HepG2 (cell line): Measurements from ENCODE around the gene BEND4. TPM values are rescaled to one million over a fixed set of nuclear protein-coding genes. Genes with fewer than 3 reads are reported as not detected.

Source experiments
- ATAC-seq: fragments of 200-7000 bp; cut with Tn5 transposase; 3 replicates; pipeline ENCODE4 v1.9.1; 2020; ENCODE audit warnings: mild to moderate bottlenecking, moderate library complexity
- BruUV-seq: library from RNA; stranded (reverse); fragments of 400-500 nt; replicated peaks from 2 replicates; lab custom pipeline; 2021; lab: Mats Ljungman, UMichigan
- CTCF ChIA-PET: fragments of 300-600 bp; formaldehyde crosslinking; extraction: SDS; loops from one replicate; lab custom pipeline; 2021; ENCODE audit warnings: low total read pairs, inconsistent platforms, low intra/inter-chr PET ratio; lab: Yijun Ruan, JAX
- POLR2A ChIA-PET: fragments of 350-600 bp; sonication (Branson Sonifier 250); formaldehyde crosslinking; loops from one replicate; lab custom pipeline; 2020; ENCODE audit warnings: antibody characterized with exemption, inconsistent platforms; lab: Yijun Ruan, JAX
- DNase-seq: peaks from one replicate; pipeline ENCODE4 v3.0.0-alpha.2; 2015; ENCODE audit warnings: low spot score
- FAIRE-seq: peaks from 3 replicates; lab custom pipeline; 2011; peaks lifted over from hg19 to GRCh38; lab: Jason Lieb, UNC
- H2AFZ ChIP-seq: one replicate; pipeline ENCODE4 v1.6.1; 2011; ENCODE audit warnings: low read length, inconsistent platforms
- H3K27ac ChIP-seq: fragments of 300-600 bp; 3 replicates; pipeline ENCODE4 v1.8.0; 2011; ENCODE audit warnings: mixed run types, mild to moderate bottlenecking, mixed read lengths, low read length, inconsistent platforms; ENCODE audit not compliant: insufficient read depth; ENCODE audit errors: extremely low read length
- H3K27me3 ChIP-seq, 2 experiments: fragments of 200-600 bp in 1 of 2; 2 replicates in 1 of 2; 3 replicates in 1 of 2; pipeline versions ENCODE4 v1.6.0 to v1.8.0; 2011; ENCODE audit warnings: low read length in 2 of 2, mild to moderate bottlenecking in 2 of 2, moderate library complexity in 2 of 2, inconsistent platforms in 1 of 2; ENCODE audit not compliant: insufficient read depth in 2 of 2, control insufficient read depth in 1 of 2
- H3K36me3 ChIP-seq, 2 experiments: fragments of 200-600 bp in 1 of 2; replicated peaks in 1 of 2; 2 replicates in 1 of 2; 3 replicates in 1 of 2; pipeline versions ENCODE4 v1.5.1 to v1.8.0; 2011; ENCODE audit warnings: low read length in 2 of 2, inconsistent platforms in 1 of 2; ENCODE audit not compliant: insufficient read depth in 2 of 2, control insufficient read depth in 1 of 2
- H3K4me1 ChIP-seq: 2 replicates; pipeline ENCODE4 v1.5.1; 2012; ENCODE audit warnings: low read length, inconsistent platforms; ENCODE audit not compliant: insufficient read depth
- H3K4me2 ChIP-seq: 2 replicates; pipeline ENCODE4 v1.6.0; 2011; ENCODE audit warnings: low read depth, low read length, inconsistent platforms
- H3K4me3 ChIP-seq, 3 experiments: fragments of 200-600 bp in 1 of 3; sonication (generic), shearing (Covaris generic) in 1 of 3; replicated peaks in 1 of 3; 2 replicates each; pipeline ENCODE4 v1.5.1; 2011 to 2016; ENCODE audit warnings: low read length in 3 of 3, inconsistent platforms in 2 of 3, low read depth in 2 of 3, mild to moderate bottlenecking in 2 of 3, control low read depth in 1 of 3, mixed read lengths in 1 of 3; ENCODE audit not compliant: insufficient read depth in 1 of 3
- H3K79me2 ChIP-seq: one replicate; pipeline ENCODE4 v1.6.1; 2011; ENCODE audit warnings: low read length, inconsistent platforms; ENCODE audit not compliant: insufficient read depth
- H3K9ac ChIP-seq: 2 replicates; pipeline ENCODE4 v1.6.0; 2011; ENCODE audit warnings: mild to moderate bottlenecking, low read depth, low read length, inconsistent platforms; ENCODE audit not compliant: insufficient read depth
- H3K9me3 ChIP-seq: 2 replicates; pipeline ENCODE4 v1.5.1; 2012; ENCODE audit warnings: mild to moderate bottlenecking, low read length
- H4K20me1 ChIP-seq: 2 replicates; pipeline ENCODE4 v1.6.0; 2011; ENCODE audit warnings: inconsistent platforms, mild to moderate bottlenecking, low read length, moderate library complexity; ENCODE audit not compliant: insufficient read depth
- CENPT ChIP-seq: sonication (generic); formaldehyde crosslinking; IDR thresholded peaks from 2 replicates; pipeline ENCODE4 v1.8.0; 2022; ENCODE audit warnings: low read depth, mild to moderate bottlenecking, moderate library complexity, missing genetic modification reagents
- FOXM1 ChIP-seq: sonication (generic); formaldehyde crosslinking; IDR thresholded peaks from 2 replicates; pipeline ENCODE4 v1.5.0; 2020; ENCODE audit warnings: missing genetic modification reagents
- HNRNPL ChIP-seq: fragments of 200-400 bp; formaldehyde crosslinking; IDR thresholded peaks from 2 replicates; pipeline ENCODE4 v1.6.1; 2017; ENCODE audit warnings: mild to moderate bottlenecking, low read depth, low read length
- HNRNPUL1 ChIP-seq: fragments of 200-400 bp; formaldehyde crosslinking; IDR thresholded peaks from 2 replicates; pipeline ENCODE4 v1.6.1; 2017; ENCODE audit warnings: low read depth, mild to moderate bottlenecking, low read length, moderate library complexity
- IKZF1 ChIP-seq: fragments of 450-650 bp; IDR thresholded peaks from 2 replicates; pipeline ENCODE4 v1.7.1; 2016
- SAP130 ChIP-seq: IDR thresholded peaks from 2 replicates; pipeline ENCODE4 v1.6.1; 2016; ENCODE audit warnings: low read depth
- SMAD3 ChIP-seq: sonication (generic); formaldehyde crosslinking; IDR thresholded peaks from 2 replicates; pipeline ENCODE4 v1.4.0; 2020; ENCODE audit warnings: missing genetic modification reagents
- ZBTB3 ChIP-seq: sonication (generic); formaldehyde crosslinking; IDR thresholded peaks from 2 replicates; pipeline ENCODE4 v1.4.0; 2020; ENCODE audit warnings: low read depth, mild to moderate bottlenecking, moderate library complexity, missing genetic modification reagents, borderline replicate concordance
- ZC3H13 ChIP-seq: sonication (generic); formaldehyde crosslinking; IDR thresholded peaks from 2 replicates; pipeline ENCODE4 v1.8.1; 2023; ENCODE audit warnings: mild to moderate bottlenecking, missing genetic modification reagents, moderate library complexity
- ZNF354B ChIP-seq: sonication (generic); formaldehyde crosslinking; IDR thresholded peaks from 2 replicates; pipeline ENCODE4 v1.8.0; 2022; ENCODE audit warnings: mild to moderate bottlenecking, missing genetic modification reagents
- ZNF446 ChIP-seq: sonication (generic); formaldehyde crosslinking; IDR thresholded peaks from 2 replicates; pipeline ENCODE4 v1.5.0; 2020; ENCODE audit warnings: mild to moderate bottlenecking, missing genetic modification reagents
- ZNF562 ChIP-seq: sonication (generic); formaldehyde crosslinking; IDR thresholded peaks from 2 replicates; pipeline ENCODE4 v1.8.0; 2022; ENCODE audit warnings: missing genetic modification reagents, borderline replicate concordance
- ZNF619 ChIP-seq: sonication (generic); formaldehyde crosslinking; IDR thresholded peaks from 2 replicates; pipeline ENCODE4 v1.4.0; 2020; ENCODE audit warnings: mild to moderate bottlenecking, missing genetic modification reagents
- ZNF737 ChIP-seq: sonication (generic); formaldehyde crosslinking; IDR thresholded peaks from 2 replicates; pipeline ENCODE4 v1.5.0; 2020; ENCODE audit warnings: missing genetic modification reagents, mild to moderate bottlenecking, borderline replicate concordance
- ZNF83 ChIP-seq: sonication (generic); formaldehyde crosslinking; IDR thresholded peaks from 2 replicates; pipeline ENCODE4 v1.4.0; 2020; ENCODE audit warnings: missing genetic modification reagents, mild to moderate bottlenecking, borderline replicate concordance
- WGBS: methylation state at CpG from one replicate; pipeline ENCODE4 v1.1.6; 2017; ENCODE audit warnings: low lambda C conversion rate; 5-methylcytosine and 5-hydroxymethylcytosine counted together
- in situ Hi-C: cut with HindIII; loops from 2 replicates; pipeline ENCODE4 v1.10.0; 2017; ENCODE audit warnings: low pct_unique_long_range_greater_than_20kb; ENCODE audit not compliant: extremely low pct_ligation_motif_present
- intact Hi-C: fragments of 100-400 bp; cut with micrococcal nuclease; formaldehyde crosslinking; loops from one replicate; pipeline ENCODE4 v1.10.0; 2022; ENCODE audit not compliant: unreplicated experiment
- polyA plus RNA-seq, 8 experiments: library from polyadenylated mRNA; depleted of rRNA in 3 of 8; stranded (reverse) in 7 of 8; unstranded in 1 of 8; fragments of >200 nt; fragmentation: Illumina TruSeq in 4 of 8; extraction: Trizol in 4 of 8; gene quantifications; 2 replicates each; pipeline versions ENCODE4 v1.2.1 to v1.2.3, GENCODE V29; 2011 to 2016; ENCODE audit warnings: low read depth in 4 of 8, missing spikeins in 1 of 8, mixed read lengths in 1 of 8; ENCODE audit not compliant: insufficient read depth in 1 of 8
- total RNA-seq, 5 experiments: library from RNA; depleted of rRNA; stranded (reverse); fragments of >200 nt; fragmentation: Illumina TruSeq; extraction: Trizol; gene quantifications; 2 replicates each; pipeline ENCODE4 v1.2.3, GENCODE V29; 2016; ENCODE audit warnings: low read depth in 1 of 5
- TF ChIP-seq, protein P1 (sequence below): sonication (generic); formaldehyde crosslinking; IDR thresholded peaks from 2 replicates; pipeline ENCODE4 v1.4.0; 2020; ENCODE audit warnings: missing genetic modification reagents

Gene BEND4
- total and polyA plus RNA-seq, 2 of the 13 experiments (the other 11 are each of a cell fraction or from before 2014, with no cell fraction given), result not detected

DNA sequence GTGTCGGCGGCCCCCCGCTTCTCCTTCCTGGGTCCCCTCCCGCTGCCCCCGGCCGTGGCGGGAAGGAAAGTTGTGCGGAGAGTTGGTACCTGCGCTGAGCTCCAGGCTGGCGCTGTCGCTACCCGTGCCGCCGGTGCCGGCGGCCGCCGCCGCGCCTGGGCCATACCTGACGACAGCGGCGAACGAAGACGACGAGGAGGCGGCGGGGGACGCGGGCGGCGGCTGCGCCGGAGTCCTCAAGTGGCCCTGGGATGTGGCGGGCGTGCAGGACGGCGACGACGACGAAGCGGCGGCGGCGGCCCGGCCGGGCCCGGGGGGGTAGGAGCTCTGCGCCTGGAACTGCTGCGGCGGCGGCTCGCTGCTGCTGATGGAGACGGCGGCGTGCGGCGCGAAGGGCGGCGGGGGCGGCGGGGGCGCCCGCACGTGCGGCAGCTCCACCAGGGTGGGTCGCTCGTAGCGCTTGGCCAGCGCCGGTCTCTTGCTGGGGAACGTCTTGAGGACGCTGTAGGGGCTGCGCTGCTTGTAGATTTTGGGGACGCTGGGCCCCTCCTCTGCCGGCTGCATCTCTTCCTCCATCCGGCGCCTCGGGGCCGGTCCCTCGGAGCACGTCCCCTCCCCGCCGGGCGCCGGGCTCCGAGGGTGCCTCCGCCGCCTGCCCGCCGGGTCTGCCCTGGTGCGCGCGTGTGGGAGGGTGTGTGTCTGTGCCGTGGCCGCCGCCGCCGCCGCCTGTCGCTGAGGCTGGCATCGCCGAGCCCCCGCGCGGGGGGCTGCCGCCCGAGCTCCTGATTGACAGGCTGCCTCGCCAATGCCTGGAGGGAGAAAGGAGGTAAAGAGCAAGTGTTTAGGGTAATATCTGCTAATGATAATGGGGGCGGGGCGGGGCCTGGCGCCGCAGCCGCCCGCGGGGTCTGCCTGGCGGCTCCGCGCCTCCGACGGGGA is 618 bp downstream of the BEND4 start:
- ATAC-seq, result no peak
- POLR2A ChIA-PET, result no interaction called here

DNA sequence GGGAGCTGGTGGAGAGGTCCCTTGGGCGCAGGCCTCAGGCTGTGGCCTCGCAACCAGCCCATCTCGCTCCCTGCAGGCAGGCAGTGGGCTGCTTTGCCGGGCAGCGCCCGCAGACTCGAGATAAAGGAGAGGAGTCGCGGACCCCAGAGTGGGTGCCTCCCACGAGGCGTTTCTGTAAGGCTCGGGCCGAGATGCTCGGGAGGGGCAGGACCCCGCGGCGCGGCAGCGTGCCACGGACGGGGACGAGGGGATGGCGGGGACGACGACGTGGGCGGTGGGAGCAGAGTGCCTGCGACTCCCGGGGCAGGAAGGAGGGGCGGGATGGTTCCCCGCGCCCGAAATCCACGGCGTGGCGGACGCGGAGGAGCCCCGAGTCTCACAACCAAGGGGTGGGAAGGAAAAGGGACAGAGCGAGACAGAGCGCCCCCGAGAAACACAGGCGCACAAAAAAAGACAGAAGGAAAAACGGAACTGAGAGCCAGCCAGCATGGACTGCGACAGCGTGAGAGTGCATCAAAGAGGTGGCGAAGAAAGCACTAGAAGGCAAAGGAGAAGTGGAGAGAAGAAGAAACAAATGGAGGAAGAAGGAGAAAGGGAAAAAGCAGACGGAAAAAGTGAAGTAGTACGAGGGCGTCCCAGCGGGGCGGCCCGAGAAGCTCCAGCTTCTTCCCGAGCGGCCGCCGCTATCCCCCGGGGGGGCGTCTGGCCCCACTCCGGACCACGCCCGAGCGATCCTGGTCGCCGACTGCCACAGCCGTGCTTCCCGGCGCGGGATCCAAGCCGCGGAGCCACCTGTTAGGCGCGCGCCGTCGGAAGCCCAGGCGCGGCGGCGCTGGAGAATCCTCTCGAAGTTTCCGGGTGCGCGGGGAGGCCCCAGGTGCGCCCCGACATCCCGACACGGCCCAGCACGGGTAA is 1.5 kb downstream of the BEND4 start:
- in situ Hi-C loops (no loop called here), intact Hi-C loops (no loop called here)
- no TSS peak for BruUV-seq
- CTCF ChIA-PET, result no interaction called here
- no peak overlapping the region for H2AFZ ChIP-seq
- DNase-seq (no peak), FAIRE-seq (no peak), ATAC-seq (no peak)
- no peaks in the 10 kb centered on the region for H3K36me3 ChIP-seq
- H3K79me2 ChIP-seq, result no peaks in the 10 kb centered on the region
- no peaks in the 10 kb centered on the region for H4K20me1 ChIP-seq
- H3K4me3 ChIP-seq, result no peak overlapping the region
- H3K27ac ChIP-seq, result no peak overlapping the region
- no peaks in the 10 kb centered on the region for H3K9me3 ChIP-seq
- no peak overlapping the region for H3K4me2 ChIP-seq
- no peaks in the 10 kb centered on the region; a peak in 1 of 5 replicates for H3K27me3 ChIP-seq
- 76% methylated on average over 73 of the region's 89 CpGs for WGBS
- H3K9ac ChIP-seq, result no peak overlapping the region
- no peaks in the 10 kb centered on the region for H3K4me1 ChIP-seq
- POLR2A ChIA-PET, result no interaction called here
- no peak for TF ChIP-seq IKZF1
- no peak for TF ChIP-seq CENPT
- no peak for TF ChIP-seq ZNF737 (CRISPR knock-in tag)
- TF ChIP-seq ZNF354B, result no peak
- TF ChIP-seq SMAD3 (CRISPR knock-in tag), result no peak
- TF ChIP-seq ZNF446 (CRISPR knock-in tag), result no peak
- no peak for TF ChIP-seq SAP130 (CRISPR knock-in tag)
- TF ChIP-seq FOXM1, result no peak
- TF ChIP-seq, protein P1, sequence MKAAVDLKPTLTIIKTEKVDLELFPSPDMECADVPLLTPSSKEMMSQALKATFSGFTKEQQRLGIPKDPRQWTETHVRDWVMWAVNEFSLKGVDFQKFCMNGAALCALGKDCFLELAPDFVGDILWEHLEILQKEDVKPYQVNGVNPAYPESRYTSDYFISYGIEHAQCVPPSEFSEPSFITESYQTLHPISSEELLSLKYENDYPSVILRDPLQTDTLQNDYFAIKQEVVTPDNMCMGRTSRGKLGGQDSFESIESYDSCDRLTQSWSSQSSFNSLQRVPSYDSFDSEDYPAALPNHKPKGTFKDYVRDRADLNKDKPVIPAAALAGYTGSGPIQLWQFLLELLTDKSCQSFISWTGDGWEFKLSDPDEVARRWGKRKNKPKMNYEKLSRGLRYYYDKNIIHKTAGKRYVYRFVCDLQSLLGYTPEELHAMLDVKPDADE (CRISPR knock-in tag), result no peak
- no peak for TF ChIP-seq HNRNPUL1
- no peak for TF ChIP-seq ZNF619 (CRISPR knock-in tag)
- TF ChIP-seq ZC3H13, result no peak
- no peak for TF ChIP-seq ZBTB3 (CRISPR knock-in tag)

More for the DNA sequence above, 618 bp downstream of the BEND4 start:
- no peak for TF ChIP-seq HNRNPL
- TF ChIP-seq ZNF562 (CRISPR knock-in tag), result no peak
- no peak for TF ChIP-seq ZNF83 (CRISPR knock-in tag)
- no peak overlapping the region for H3K4me3 ChIP-seq
- no peak for FAIRE-seq
- no peak overlapping the region for H3K27ac ChIP-seq
- intact Hi-C loops (no loop called here), in situ Hi-C loops (no loop called here)
- H3K27me3 ChIP-seq, result no peaks in the 10 kb centered on the region; a peak in 1 of 5 replicates
- DNase-seq, result no peak
- no peaks in the 10 kb centered on the region for H3K4me1 ChIP-seq
- H3K9ac ChIP-seq, result no peak overlapping the region
- 84% methylated on average over 114 of the region's 122 CpGs for WGBS
- H3K36me3 ChIP-seq, result no peaks in the 10 kb centered on the region
- no peaks in the 10 kb centered on the region for H4K20me1 ChIP-seq
- no peaks in the 10 kb centered on the region for H3K9me3 ChIP-seq
- CTCF ChIA-PET, result no interaction called here
- no peaks in the 10 kb centered on the region for H3K79me2 ChIP-seq
- BruUV-seq, result no TSS peak
- H3K4me2 ChIP-seq, result no peak overlapping the region
- H2AFZ ChIP-seq, result no peak overlapping the region
